H9 (cell line): ENCODE data around the gene NHP2. TPM values are rescaled to one million over a fixed set of nuclear protein-coding genes. Genes with fewer than 3 reads are reported as not detected.

Source experiments
- DNase-seq: peaks from one replicate; pipeline ENCODE4 v3.0.0-alpha.2; 2017
- H2AFZ ChIP-seq: one replicate; pipeline ENCODE4 v1.6.1; 2013; ENCODE audit warnings: mild to moderate bottlenecking, low read length, control low read depth, moderate library complexity
- H2AK5ac ChIP-seq: 2 replicates; pipeline ENCODE4 v1.6.1; 2013; ENCODE audit warnings: low read length, control low read depth, mixed read lengths; ENCODE audit not compliant: insufficient read length
- H2BK120ac ChIP-seq: one replicate; pipeline ENCODE4 v1.6.1; 2013; ENCODE audit warnings: low read depth, mild to moderate bottlenecking, low read length, control low read depth, inconsistent platforms; ENCODE audit not compliant: poor library complexity, severe bottlenecking
- H2BK12ac ChIP-seq: 2 replicates; pipeline ENCODE4 v1.6.1; 2013; ENCODE audit warnings: low read length, control low read depth, mixed read lengths, low read depth; ENCODE audit not compliant: insufficient read length
- H2BK15ac ChIP-seq: 2 replicates; pipeline ENCODE4 v1.6.1; 2013; ENCODE audit warnings: low read depth, low read length, control low read depth
- H2BK20ac ChIP-seq: one replicate; pipeline ENCODE4 v1.6.1; 2013; ENCODE audit warnings: low read depth, mild to moderate bottlenecking, low read length, control low read depth, inconsistent platforms; ENCODE audit not compliant: poor library complexity, severe bottlenecking
- H2BK5ac ChIP-seq: 2 replicates; pipeline ENCODE4 v1.6.1; 2013; ENCODE audit warnings: low read length, control low read depth, mixed read lengths; ENCODE audit not compliant: insufficient read length
- H3K14ac ChIP-seq: 2 replicates; pipeline ENCODE4 v1.6.1; 2013; ENCODE audit warnings: low read length, control low read depth; ENCODE audit not compliant: insufficient read depth
- H3K18ac ChIP-seq: 2 replicates; pipeline ENCODE4 v1.6.1; 2013; ENCODE audit warnings: low read depth, mild to moderate bottlenecking, mixed read lengths, low read length, control low read depth; ENCODE audit not compliant: insufficient read length
- H3K23ac ChIP-seq: 2 replicates; pipeline ENCODE4 v1.6.1; 2013; ENCODE audit warnings: low read length, control low read depth, mixed read lengths, low read depth; ENCODE audit not compliant: insufficient read length
- H3K23me2 ChIP-seq: 2 replicates; pipeline ENCODE4 v1.6.1; 2013; ENCODE audit warnings: low read depth, mild to moderate bottlenecking, mixed read lengths, low read length, control low read depth; ENCODE audit not compliant: insufficient read length, poor library complexity, severe bottlenecking
- H3K27ac ChIP-seq: 2 replicates; pipeline ENCODE4 v1.5.1; 2013; ENCODE audit warnings: low read length, control low read depth, mixed read lengths, low read depth; ENCODE audit not compliant: insufficient read length
- H3K27me3 ChIP-seq: 2 replicates; pipeline ENCODE4 v1.6.1; 2013; ENCODE audit warnings: low read length, control low read depth, inconsistent platforms; ENCODE audit not compliant: insufficient read depth
- H3K4ac ChIP-seq: 2 replicates; pipeline ENCODE4 v1.6.1; 2013; ENCODE audit warnings: low read depth, mild to moderate bottlenecking, control low read depth, inconsistent platforms, low read length, moderate library complexity
- H3K4me1 ChIP-seq: 2 replicates; pipeline ENCODE4 v1.6.1; 2013; ENCODE audit warnings: low read length, control low read depth, inconsistent platforms; ENCODE audit not compliant: insufficient read depth
- H3K4me2 ChIP-seq: 2 replicates; pipeline ENCODE4 v1.6.1; 2013; ENCODE audit warnings: low read length, control low read depth, mixed read lengths; ENCODE audit not compliant: insufficient read length, insufficient read depth
- H3K56ac ChIP-seq: 2 replicates; pipeline ENCODE4 v1.6.1; 2013; ENCODE audit warnings: low read depth, mild to moderate bottlenecking, mixed read lengths, low read length, control low read depth; ENCODE audit not compliant: insufficient read length
- H3K79me1 ChIP-seq: 2 replicates; pipeline ENCODE4 v1.6.1; 2013; ENCODE audit warnings: low read depth, mild to moderate bottlenecking, moderate library complexity, low read length, control low read depth, inconsistent platforms; ENCODE audit not compliant: insufficient read depth, poor library complexity, severe bottlenecking
- H3K79me2 ChIP-seq: 2 replicates; pipeline ENCODE4 v1.6.1; 2013; ENCODE audit warnings: low read length, control low read depth, inconsistent platforms; ENCODE audit not compliant: insufficient read depth
- H3K9ac ChIP-seq: 2 replicates; pipeline ENCODE4 v1.6.1; 2013; ENCODE audit warnings: low read length, control low read depth, mixed read lengths; ENCODE audit not compliant: insufficient read length; ENCODE audit errors: extremely low read depth
- H3K9me3 ChIP-seq: one replicate; pipeline ENCODE4 v1.6.1; 2013; ENCODE audit warnings: low read depth, low read length, inconsistent platforms; ENCODE audit not compliant: control insufficient read depth
- H3T11ph ChIP-seq: one replicate; pipeline ENCODE4 v1.6.1; 2013; ENCODE audit warnings: mild to moderate bottlenecking, low read length, control low read depth, inconsistent platforms
- H4K20me1 ChIP-seq: one replicate; pipeline ENCODE4 v1.6.1; 2013; ENCODE audit not compliant: control insufficient read depth, insufficient read length, insufficient read depth
- H4K5ac ChIP-seq: 2 replicates; pipeline ENCODE4 v1.6.1; 2013; ENCODE audit warnings: low read depth, mild to moderate bottlenecking, mixed read lengths, low read length, control low read depth; ENCODE audit not compliant: insufficient read length
- H4K8ac ChIP-seq: replicated peaks from 2 replicates; pipeline ENCODE4 v1.6.1; 2013; ENCODE audit warnings: low read length, control low read depth, mixed read lengths, low read depth; ENCODE audit not compliant: insufficient read length
- H4K91ac ChIP-seq: 2 replicates; pipeline ENCODE4 v1.6.1; 2013; ENCODE audit warnings: low read depth, mild to moderate bottlenecking, moderate library complexity, mixed read lengths, low read length, control low read depth; ENCODE audit not compliant: insufficient read length
- H3K27ac Mint-ChIP-seq, 3 experiments: 2 replicates in 2 of 3; 3 replicates in 1 of 3; pipeline ENCODE4 v1.8.0; 2020 to 2021; ENCODE audit warnings: mixed read lengths in 3 of 3, mild to moderate bottlenecking in 1 of 3, moderate library complexity in 1 of 3
- H3K27me3 Mint-ChIP-seq: 2 replicates; pipeline ENCODE4 v1.8.0; 2021; ENCODE audit warnings: low read depth, mild to moderate bottlenecking, moderate library complexity, mixed read lengths
- H3K36me3 Mint-ChIP-seq, 3 experiments: 2 replicates in 2 of 3; 3 replicates in 1 of 3; pipeline ENCODE4 v1.8.0; 2020 to 2021; ENCODE audit warnings: low read depth in 3 of 3, mixed read lengths in 3 of 3; ENCODE audit not compliant: insufficient read depth in 1 of 3
- H3K4me1 Mint-ChIP-seq, 2 experiments: 2 replicates each; pipeline ENCODE4 v1.8.0; 2020; ENCODE audit warnings: mixed read lengths in 2 of 2
- H3K4me3 Mint-ChIP-seq, 2 experiments: 2 replicates in 1 of 2; 3 replicates in 1 of 2; pipeline ENCODE4 v1.8.0; 2020 to 2021; ENCODE audit warnings: mild to moderate bottlenecking in 2 of 2, mixed read lengths in 2 of 2, moderate library complexity in 1 of 2
- H3K9me3 Mint-ChIP-seq, 2 experiments: 2 replicates in 1 of 2; 3 replicates in 1 of 2; pipeline ENCODE4 v1.8.0; 2020; ENCODE audit warnings: mild to moderate bottlenecking in 2 of 2, mixed read lengths in 2 of 2, moderate library complexity in 1 of 2
- CTCF ChIP-seq: fragments of 200-600 bp; sonication (generic); conservative IDR thresholded peaks from 3 replicates; pipeline ENCODE4 v1.8.0; 2021; ENCODE audit warnings: antibody characterized with exemption, mild to moderate bottlenecking
- WGBS: extraction: QIAGEN DNeasy Blood & Tissue Kit; methylation state at CpG from one replicate; pipeline ENCODE4 v1.1.7; 2013; ENCODE audit warnings: missing lambda C conversion rate, low lambda C conversion rate, mixed read lengths; ENCODE audit not compliant: insufficient read length; ENCODE audit errors: extremely low coverage; 5-methylcytosine and 5-hydroxymethylcytosine counted together
- total RNA-seq: library from RNA; stranded (reverse); gene quantifications from 2 replicates; pipeline ENCODE4 v1.2.1, GENCODE V29; 2021

Gene NHP2
- total RNA-seq, 1 experiment from 2014 or later: 232 TPM

DNA sequence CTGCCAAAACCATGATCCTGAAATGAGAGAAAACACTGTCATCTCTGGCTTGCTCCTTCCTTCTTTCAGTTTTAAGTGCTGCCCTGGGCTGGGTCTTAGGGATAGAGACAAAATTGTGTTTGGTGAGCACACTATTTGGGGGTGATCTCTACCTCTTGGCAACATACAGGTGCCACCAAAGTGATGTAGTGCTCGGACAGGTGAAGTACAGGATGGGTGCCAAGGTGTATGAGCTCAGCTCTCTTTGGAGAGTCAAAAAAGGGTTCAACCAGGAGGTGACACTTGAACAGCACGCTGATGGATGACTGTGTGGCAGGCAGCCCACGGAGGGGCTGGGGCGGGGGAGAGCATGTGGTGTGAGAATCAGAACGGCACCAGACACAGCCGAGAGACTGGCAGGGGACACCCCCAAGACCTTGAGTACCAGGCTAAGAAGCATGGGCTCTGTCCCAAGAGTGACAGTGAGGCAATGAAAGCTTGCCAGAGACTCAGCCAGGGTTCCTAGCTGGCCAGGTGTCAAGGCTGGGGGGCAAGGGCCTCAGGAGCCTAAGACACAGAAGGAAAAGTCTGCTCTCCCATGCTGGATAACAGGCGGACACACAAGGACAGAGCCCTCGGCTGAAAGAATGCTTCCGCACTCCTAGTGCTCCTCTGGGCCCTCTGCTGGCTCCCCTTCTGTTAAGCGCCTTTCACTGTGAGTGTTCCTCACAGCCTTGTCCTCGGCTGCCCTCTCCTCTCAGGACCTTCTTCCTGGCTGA is 2.5 kb downstream of the NHP2 start:
- DNase-seq: no peak
- Histone ChIP-seq H2BK20ac (no peak overlapping the region), H4K5ac (no peak overlapping the region), H4K8ac (no peak overlapping the region), H3K9ac (no peak overlapping the region), H4K20me1 (peaks cover 2% of the 10 kb centered on the region), H3K27ac (no peak overlapping the region), H2BK12ac (no peak overlapping the region), H3K18ac (no peak overlapping the region), H3K4me2 (no peak overlapping the region), H2BK15ac (no peak overlapping the region), H3K79me1 (peaks cover 4% of the 10 kb centered on the region), H3K4ac (no peak overlapping the region), H2AFZ (no peak overlapping the region), H4K91ac (no peak overlapping the region), H3T11ph (no peak overlapping the region), H2BK5ac (no peak overlapping the region), H3K23ac (no peak overlapping the region), H3K14ac (no peak overlapping the region), H3K27me3 (no peaks in the 10 kb centered on the region), H2AK5ac (no peak overlapping the region), H2BK120ac (no peak overlapping the region), H3K79me2 (no peaks in the 10 kb centered on the region), H3K56ac (no peak overlapping the region), H3K4me1 (no peaks in the 10 kb centered on the region; the same call in 1 of the 2 replicates), H3K23me2 (peaks cover 5% of the 10 kb centered on the region), H3K9me3 (no peaks in the 10 kb centered on the region)
- no CpG with 5 or more reads among the region's 11 CpGs for WGBS
- Mint-ChIP-seq H3K4me3 (peak overlapping the region; percentile 47 to 49), H3K27me3 (peaks cover 2% of the 10 kb centered on the region; the same call in 1 of the 2 replicates), H3K27ac (peak overlapping the region in 2 of 3 experiments; percentile 64 to 65; a peak in 2 of 7 replicates), H3K4me1 (peaks cover 6 to 14% of the 10 kb centered on the region in 2 experiments), H3K9me3 (no peaks in the 10 kb centered on the region; a peak in 1 of 5 replicates), H3K36me3 (peaks cover 43 to 65% (median 62%) of the 10 kb centered on the region in 3 experiments; a peak in 6 of 7 replicates)
- peak; percentile 38; the same call in 2 of the 3 replicates for TF ChIP-seq CTCF
